ENCODE measurements around the gene MRC1. TPM values are rescaled to one million over a fixed set of nuclear protein-coding genes. Genes with fewer than 3 reads are reported as not detected.

The MRC1 gene
- total RNA-seq, 1 experiment from 2014 or later, result 0.05 TPM

GRCh38 chr10:17836942-17837341, 27.8 kb downstream of the MRC1 start:
- ChIA-PET POLR2A (no interaction called here), CTCF (interaction anchor here (0.6 to 1.0 kb wide), 2 partner anchors 379 to 398 kb away, joined by 3 read pairs; no protein-coding TSS in a partner anchor)
- no peaks in the 10 kb centered on the region for H3K36me3 ChIP-seq (ENCODE audit: control insufficient read depth, insufficient read depth, low read length)
- Mint-ChIP-seq H3K4me3 (ENCODE audit: unreplicated experiment) (peak overlapping the region; percentile 55), H3K27me3 (ENCODE audit: insufficient read depth, unreplicated experiment) (no peaks in the 10 kb centered on the region), H3K36me3 (ENCODE audit: insufficient read depth, unreplicated experiment) (no peaks in the 10 kb centered on the region), H3K4me1 (ENCODE audit: low read depth, unreplicated experiment) (peaks cover 20% of the 10 kb centered on the region), H3K9me3 (ENCODE audit: unreplicated experiment) (no peaks in the 10 kb centered on the region), H3K27ac (ENCODE audit: unreplicated experiment) (peak overlapping the region; percentile 26)
- TF ChIP-seq CTCF (IDR thresholded peaks at IDR 0.05; ENCODE audit: insufficient read depth in 1 of 2, low read depth in 1 of 2, low read length in 1 of 2, severe bottlenecking in 1 of 2, unreplicated experiment in 1 of 2), result no peak
- intact Hi-C loops (cut with micrococcal nuclease; ENCODE audit: unreplicated experiment), result no loop called here
- DNase-seq, result peak; percentile 70 to 79
- H3K9me3 ChIP-seq, result no peaks in the 10 kb centered on the region
- H3K4me3 ChIP-seq (ENCODE audit: low read depth, low read length), result peak overlapping the region; percentile 11
- no peaks in the 10 kb centered on the region for H3K27me3 ChIP-seq (replicated peaks; ENCODE audit: control insufficient read depth, insufficient read depth, low read length)
- H3K4me1 ChIP-seq, result peaks cover 11% of the 10 kb centered on the region
- no TSS peak for BruUV-seq (replicated peaks)

- no peaks in the 10 kb centered on the region for H3K36me3 ChIP-seq (ENCODE audit: control insufficient read depth, insufficient read depth, low read length)
- no peaks in the 10 kb centered on the region for H3K27me3 Mint-ChIP-seq (ENCODE audit: insufficient read depth, unreplicated experiment)
- intact Hi-C loops (cut with micrococcal nuclease; ENCODE audit: unreplicated experiment), result no loop called here
- H3K4me3 Mint-ChIP-seq (ENCODE audit: unreplicated experiment), result no peak overlapping the region
- no peak overlapping the region for H3K27ac Mint-ChIP-seq (ENCODE audit: unreplicated experiment)
- ChIA-PET POLR2A (no interaction called here), CTCF (interaction anchor here (0.6 kb wide), 1 partner anchor 221 kb away, joined by 3 read pairs; no protein-coding TSS in a partner anchor)
- H3K27me3 ChIP-seq (replicated peaks; ENCODE audit: control insufficient read depth, insufficient read depth, low read length), result no peaks in the 10 kb centered on the region
- no peaks in the 10 kb centered on the region for H3K36me3 Mint-ChIP-seq (ENCODE audit: insufficient read depth, unreplicated experiment)
- no TSS peak for BruUV-seq (replicated peaks)
- H3K4me3 ChIP-seq (ENCODE audit: low read depth, low read length), result no peak overlapping the region
- no peaks in the 10 kb centered on the region for H3K9me3 Mint-ChIP-seq (ENCODE audit: unreplicated experiment)
- no peaks in the 10 kb centered on the region for H3K9me3 ChIP-seq
- DNase-seq, result no peak
- H3K4me1 ChIP-seq, result peaks cover 11% of the 10 kb centered on the region
- H3K4me1 Mint-ChIP-seq (ENCODE audit: low read depth, unreplicated experiment), result peaks cover 20% of the 10 kb centered on the region
- TF ChIP-seq CTCF (IDR thresholded peaks at IDR 0.05; ENCODE audit: insufficient read depth in 1 of 2, low read depth in 1 of 2, low read length in 1 of 2, severe bottlenecking in 1 of 2, unreplicated experiment in 1 of 2), result no peak
Measured at GRCh38 chr10:17838080-17838648, 29.0 kb downstream of the MRC1 start.

GRCh38 chr10:17841050-17841449, 31.9 kb downstream of the MRC1 start:
- DNase-seq, result no peak
- H3K4me3 ChIP-seq (ENCODE audit: low read depth, low read length), result no peak overlapping the region
- H3K4me3 Mint-ChIP-seq (ENCODE audit: unreplicated experiment), result no peak overlapping the region
- H3K4me1 Mint-ChIP-seq (ENCODE audit: low read depth, unreplicated experiment), result peaks cover 12% of the 10 kb centered on the region
- H3K36me3 Mint-ChIP-seq (ENCODE audit: insufficient read depth, unreplicated experiment), result no peaks in the 10 kb centered on the region
- H3K4me1 ChIP-seq, result peaks cover 5% of the 10 kb centered on the region
- H3K27ac Mint-ChIP-seq (ENCODE audit: unreplicated experiment), result no peak overlapping the region
- no peaks in the 10 kb centered on the region for H3K36me3 ChIP-seq (ENCODE audit: control insufficient read depth, insufficient read depth, low read length)
- no peaks in the 10 kb centered on the region for H3K27me3 ChIP-seq (replicated peaks; ENCODE audit: control insufficient read depth, insufficient read depth, low read length)
- no peaks in the 10 kb centered on the region for H3K27me3 Mint-ChIP-seq (ENCODE audit: insufficient read depth, unreplicated experiment)
- no TSS peak for BruUV-seq (replicated peaks)
- no peaks in the 10 kb centered on the region for H3K9me3 Mint-ChIP-seq (ENCODE audit: unreplicated experiment)
- ChIA-PET CTCF (no interaction called here), POLR2A (no interaction called here)
- intact Hi-C loops (cut with micrococcal nuclease; ENCODE audit: unreplicated experiment), result no loop called here
- no peak for TF ChIP-seq CTCF (IDR thresholded peaks at IDR 0.05; ENCODE audit: insufficient read depth in 1 of 2, low read depth in 1 of 2, low read length in 1 of 2, severe bottlenecking in 1 of 2, unreplicated experiment in 1 of 2)
- H3K9me3 ChIP-seq, result no peaks in the 10 kb centered on the region
